Fibroblast of the aortic adventitia (primary cell): ENCODE results near the gene GNB5. TPM values are rescaled to one million over a fixed set of nuclear protein-coding genes. Genes with fewer than 3 reads are reported as not detected.

ENCODE experiments used
- DNase-seq: peaks from one replicate; pipeline ENCODE4 v3.0.0-alpha.2; 2010; ENCODE audit warnings: low read depth
- H3K4me3 ChIP-seq: 2 replicates; pipeline ENCODE4 v1.5.1; 2011; ENCODE audit warnings: low read depth, mild to moderate bottlenecking, control low read depth, low read length, moderate library complexity
- CTCF ChIP-seq: IDR thresholded peaks from 2 replicates; pipeline ENCODE4 v1.5.1; 2011; ENCODE audit warnings: mild to moderate bottlenecking, low read length, control low read depth, inconsistent platforms; ENCODE audit not compliant: insufficient read depth
- total RNA-seq: library from RNA; depleted of rRNA; stranded (reverse); fragments of >200 nt; gene quantifications from 2 replicates; pipeline ENCODE4 v1.2.3, GENCODE V29; 2012; ENCODE audit warnings: low replicate concordance

GNB5 gene
- total RNA-seq, 1 donor = 24.0 TPM

GRCh38 chr15:52078197-52078875, 112.9 kb downstream of the GNB5 start:
- no peak for DNase-seq
- H3K4me3 ChIP-seq = no peak overlapping the region
- TF ChIP-seq CTCF = no peak

GRCh38 chr15:52076889-52077781, 114.1 kb downstream of the GNB5 start:
- H3K4me3 ChIP-seq = no peak overlapping the region
- peak; percentile 51 for DNase-seq
- peak; percentile 19 for TF ChIP-seq CTCF

GRCh38 chr15:52071570-52071969, 119.6 kb downstream of the GNB5 start:
- H3K4me3 ChIP-seq = no peak overlapping the region
- no peak for DNase-seq
- TF ChIP-seq CTCF = no peak

DNA sequence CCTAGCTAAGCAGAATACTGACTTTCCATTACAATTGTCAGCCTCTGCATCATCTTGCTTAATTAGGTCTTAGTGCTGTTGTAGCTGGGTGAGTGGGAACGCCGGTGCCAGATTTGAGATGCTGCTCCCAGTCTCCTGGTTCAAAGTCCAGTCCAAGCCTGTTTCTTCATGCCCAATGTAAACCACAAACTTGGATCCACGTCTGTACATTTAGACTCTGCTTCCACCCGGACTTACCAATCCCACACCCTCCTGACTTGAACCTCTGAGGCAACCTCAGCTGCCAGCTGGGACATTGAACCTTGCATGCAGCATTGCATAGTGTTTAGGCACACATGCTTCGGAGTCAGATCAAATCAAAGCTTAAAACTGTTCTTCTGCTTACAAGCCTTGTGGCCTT, 121.6 kb downstream of the GNB5 start:
- no peak for TF ChIP-seq CTCF
- DNase-seq = no peak
- H3K4me3 ChIP-seq = no peak overlapping the region

DNA sequence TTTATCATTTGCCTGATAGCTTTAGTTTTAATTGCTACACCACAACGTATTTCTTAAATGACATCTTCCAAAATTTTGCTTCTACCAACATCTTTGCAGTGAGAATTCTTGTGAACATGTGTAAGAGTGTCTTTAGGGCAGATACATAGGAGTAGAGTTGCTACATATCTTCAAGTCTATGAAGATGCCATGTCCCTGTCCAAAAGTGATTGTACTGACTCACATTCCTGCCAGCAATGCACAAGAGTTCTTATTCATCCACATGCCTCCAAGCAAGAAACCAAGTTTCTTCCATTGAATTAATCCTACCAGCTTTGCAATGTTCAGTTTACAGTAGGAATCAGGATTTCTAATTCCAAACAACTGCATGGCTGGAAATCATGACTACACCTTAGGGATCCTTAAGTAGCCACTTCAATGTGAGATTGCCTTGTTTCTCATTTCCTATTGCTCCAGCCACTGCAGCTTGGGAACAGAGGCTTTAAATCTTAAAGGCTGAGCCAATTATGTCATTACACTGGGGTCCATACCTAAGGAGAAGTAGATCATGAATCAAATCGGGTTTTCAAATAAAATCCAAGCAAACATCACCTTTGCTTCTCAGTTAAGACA, 123.1 kb downstream of the GNB5 start:
- TF ChIP-seq CTCF = no peak
- peak; percentile 30 for DNase-seq

DNA sequence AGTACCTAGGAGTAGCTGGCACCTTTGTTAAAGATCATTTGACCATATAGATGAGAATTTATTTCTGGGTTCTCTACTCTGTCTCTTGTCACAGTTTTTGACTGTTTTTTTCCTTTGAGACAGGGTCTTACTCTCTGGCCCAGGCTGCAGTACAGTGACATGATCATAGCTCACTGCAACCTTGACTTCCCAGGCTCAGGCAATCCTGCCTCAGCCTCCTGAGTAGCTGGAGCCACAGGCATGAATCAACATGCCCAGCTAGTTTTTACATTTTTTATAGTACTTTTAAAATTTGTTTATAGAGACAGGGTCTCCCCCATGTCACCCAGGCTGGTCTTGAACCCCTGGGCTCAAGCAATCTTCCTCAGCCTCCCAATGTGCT, 123.7 kb downstream of the GNB5 start:
- no peak for DNase-seq
- no peak overlapping the region for H3K4me3 ChIP-seq
- no peak for TF ChIP-seq CTCF

More for the DNA sequence above, 123.1 kb downstream of the GNB5 start:
- no peak overlapping the region for H3K4me3 ChIP-seq
